Amniotic stem cell (primary cell): ENCODE data around the gene TEAD3.

ENCODE experiments used
- DNase-seq: peaks from one replicate; lab custom pipeline; 2025; lab: John Stamatoyannopoulos, UW

Gene TEAD3

DNA sequence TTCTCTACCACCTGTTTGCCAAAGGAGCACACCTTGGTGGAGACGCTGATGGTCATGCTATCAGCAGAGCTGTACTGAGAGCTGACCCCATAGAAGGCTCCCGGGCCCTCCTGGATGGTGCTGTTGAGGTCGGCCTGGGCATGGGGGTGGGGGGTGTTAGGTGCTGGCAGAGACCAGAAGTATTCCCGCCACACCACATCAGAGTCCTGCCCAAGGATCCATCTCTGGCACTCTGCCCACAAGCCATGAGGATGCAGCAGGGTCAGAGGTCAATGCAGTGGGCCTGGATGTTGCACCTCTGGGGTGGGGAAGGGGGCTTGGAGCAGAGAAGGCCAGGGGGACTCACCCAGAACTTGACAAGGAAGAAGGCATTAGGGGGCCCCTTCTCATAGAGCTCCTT, 21.3 kb downstream of the TEAD3 start:
- DNase-seq, result no peak

DNA sequence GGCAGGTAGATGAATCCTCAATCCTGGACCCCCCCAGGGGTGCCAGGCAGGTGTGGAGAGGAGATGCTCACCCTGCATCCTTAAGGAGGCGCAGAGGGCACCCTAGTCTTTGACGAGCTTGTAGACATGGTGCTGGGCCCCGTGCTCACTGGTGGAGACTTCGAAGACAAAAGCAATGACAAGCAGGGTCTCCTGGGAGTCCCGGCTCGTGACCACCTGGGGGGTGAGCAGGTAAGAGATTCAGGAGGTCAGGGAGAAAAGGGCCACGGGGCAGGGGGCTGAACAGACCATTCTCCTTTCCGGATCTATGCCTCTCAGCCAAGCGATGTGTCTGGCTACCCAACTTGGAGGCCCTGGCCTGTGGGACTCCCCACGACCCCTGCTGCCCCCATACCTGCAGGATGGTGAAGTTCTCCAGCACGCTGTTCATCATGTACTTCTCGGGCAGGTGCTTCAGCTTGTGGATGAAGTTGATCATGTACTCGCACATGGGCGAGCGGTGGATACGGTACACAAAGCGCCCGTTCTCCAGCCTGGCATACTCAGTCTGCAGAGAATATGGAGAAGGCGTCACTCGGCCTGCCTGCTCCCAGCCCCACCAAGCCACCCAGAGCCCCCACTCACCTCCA, 21.8 kb downstream of the TEAD3 start:
- no peak for DNase-seq

DNA sequence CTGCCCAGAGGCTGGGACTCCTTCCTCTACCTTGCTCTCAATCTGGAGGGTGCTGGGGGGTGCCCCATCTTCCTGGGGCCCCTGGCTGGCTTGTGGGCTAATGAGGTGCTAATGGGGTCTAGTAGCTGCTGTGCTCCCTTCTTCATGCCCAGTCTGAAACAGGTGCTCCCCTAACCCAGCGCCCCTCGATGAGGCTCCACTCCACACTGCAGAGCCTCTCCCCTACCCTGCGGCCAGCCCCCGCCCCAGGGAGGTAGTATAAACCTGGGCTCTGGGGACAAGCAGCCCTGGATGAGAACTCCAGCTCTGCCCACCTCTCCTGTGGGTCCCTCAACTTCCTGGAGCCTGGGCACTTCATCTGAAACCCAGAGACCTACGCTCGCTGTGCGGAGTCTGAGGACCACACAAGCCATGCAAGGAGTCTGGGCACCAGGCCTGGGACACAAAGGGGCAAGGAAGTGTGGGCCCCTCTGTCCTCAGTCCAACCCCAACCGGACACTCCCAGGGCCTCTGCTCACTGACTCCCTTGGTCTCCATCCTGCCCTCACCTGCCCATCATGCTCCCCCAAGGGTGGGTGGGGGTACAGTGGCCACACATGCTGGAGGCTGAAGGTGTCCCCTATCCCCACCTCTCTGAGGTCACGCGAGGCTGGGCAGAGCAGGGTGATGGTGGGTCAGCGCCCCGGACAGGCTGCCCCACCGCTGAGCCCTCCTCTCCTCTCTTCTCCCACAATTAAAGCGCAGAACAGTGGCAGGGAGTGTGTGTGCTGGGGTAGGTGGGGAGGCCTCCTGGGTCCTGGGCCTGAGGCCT, 22.5 kb downstream of the TEAD3 start:
- no peak for DNase-seq

DNA sequence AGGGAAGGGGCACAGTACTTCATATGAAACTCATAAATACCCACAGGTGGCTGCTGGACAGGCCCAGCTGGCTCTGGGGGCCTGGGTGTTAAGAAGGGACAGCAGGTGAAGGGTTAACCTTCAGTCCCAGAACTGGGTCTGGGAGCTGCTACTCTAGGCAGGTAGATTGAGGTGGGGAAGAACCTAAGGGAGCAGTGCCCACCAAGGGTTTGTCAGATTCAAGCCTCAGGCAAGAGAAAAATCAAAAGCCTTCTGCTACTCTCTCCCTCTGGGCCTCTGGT, 23.1 kb downstream of the TEAD3 start:
- no peak for DNase-seq

DNA sequence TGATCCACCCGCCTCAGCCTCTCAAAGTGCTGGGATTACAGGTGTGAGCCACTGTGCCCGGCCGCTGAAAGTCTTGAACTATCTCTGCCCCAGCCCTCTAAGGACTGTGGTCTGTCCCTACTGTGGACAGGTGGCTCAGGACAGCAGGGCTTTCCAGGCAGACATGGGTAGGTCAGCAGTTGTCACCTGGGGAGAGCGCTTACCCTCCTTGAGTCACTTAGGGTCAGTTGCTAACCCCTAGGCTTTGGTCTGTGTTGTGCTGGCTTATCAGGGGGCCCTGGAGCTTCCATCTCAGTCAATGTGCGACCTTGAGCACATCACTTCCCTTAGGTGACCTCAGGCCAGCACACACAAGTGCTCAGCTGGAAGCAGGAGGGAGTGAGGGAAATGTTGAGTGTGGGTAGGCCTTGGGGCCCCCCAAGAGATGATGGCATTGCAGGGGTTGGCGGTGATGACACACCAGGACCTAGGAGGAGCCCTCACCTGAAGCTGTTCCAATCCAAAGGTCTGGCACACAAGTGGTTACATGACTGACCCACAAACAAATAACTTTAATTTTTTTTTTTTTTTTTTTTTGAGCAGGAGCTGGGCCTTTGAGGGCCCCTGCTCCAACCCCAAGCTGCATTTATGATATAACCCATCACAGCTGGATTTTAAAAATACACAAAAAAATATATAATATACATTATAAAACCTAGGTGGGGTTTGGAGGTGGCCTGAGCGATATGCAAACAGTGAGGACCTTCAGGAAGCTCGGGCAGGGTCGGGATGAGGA, 23.6 kb downstream of the TEAD3 start:
- DNase-seq, result no peak

DNA sequence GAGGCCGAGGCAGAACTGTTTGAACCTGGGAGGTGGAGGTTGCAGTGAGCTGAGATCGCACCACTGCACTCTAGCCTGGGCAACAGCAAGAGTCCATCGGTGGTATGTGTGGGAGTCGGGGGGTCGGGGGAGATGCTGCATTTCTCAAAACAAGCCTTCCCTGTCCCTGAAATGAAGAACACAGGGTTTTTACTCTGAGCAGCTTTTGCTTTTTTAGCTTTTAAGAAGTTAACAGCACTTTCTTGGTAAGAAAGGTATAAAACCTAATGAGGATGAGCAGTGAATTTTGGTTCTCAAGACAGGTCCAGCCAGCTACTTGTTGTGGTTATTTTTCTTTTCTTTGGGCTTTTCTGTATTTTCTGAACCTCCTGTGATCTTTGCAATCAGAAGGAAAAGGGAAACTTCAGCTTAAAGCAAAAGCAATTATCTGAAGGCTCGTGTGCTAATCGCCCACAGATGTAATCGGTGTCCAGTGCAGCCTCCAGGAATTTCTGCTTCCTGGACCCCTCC, 25.0 kb downstream of the TEAD3 start:
- DNase-seq, result no peak

DNA sequence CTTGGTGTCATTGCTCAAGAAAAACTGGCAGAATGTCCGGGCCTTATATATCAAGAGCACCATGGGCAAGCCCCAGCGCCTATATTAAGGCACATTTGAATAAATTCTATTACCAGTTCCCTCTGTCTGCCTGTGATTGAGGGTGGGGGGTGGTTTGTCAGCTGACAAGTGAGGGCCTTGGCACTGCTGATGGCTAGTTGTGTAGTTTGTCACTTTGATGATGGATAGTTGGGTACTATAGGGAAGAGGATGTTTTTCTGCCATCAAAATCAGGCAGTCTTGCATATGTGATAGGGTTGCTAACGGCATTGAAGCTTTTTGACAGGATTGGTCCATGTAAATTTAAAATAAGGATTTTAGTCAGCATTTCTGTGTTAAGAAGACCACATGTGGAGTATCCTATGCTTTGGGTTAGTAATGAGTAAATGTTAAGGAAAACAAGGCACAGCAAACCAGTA, 26.2 kb downstream of the TEAD3 start:
- DNase-seq, result no peak

DNA sequence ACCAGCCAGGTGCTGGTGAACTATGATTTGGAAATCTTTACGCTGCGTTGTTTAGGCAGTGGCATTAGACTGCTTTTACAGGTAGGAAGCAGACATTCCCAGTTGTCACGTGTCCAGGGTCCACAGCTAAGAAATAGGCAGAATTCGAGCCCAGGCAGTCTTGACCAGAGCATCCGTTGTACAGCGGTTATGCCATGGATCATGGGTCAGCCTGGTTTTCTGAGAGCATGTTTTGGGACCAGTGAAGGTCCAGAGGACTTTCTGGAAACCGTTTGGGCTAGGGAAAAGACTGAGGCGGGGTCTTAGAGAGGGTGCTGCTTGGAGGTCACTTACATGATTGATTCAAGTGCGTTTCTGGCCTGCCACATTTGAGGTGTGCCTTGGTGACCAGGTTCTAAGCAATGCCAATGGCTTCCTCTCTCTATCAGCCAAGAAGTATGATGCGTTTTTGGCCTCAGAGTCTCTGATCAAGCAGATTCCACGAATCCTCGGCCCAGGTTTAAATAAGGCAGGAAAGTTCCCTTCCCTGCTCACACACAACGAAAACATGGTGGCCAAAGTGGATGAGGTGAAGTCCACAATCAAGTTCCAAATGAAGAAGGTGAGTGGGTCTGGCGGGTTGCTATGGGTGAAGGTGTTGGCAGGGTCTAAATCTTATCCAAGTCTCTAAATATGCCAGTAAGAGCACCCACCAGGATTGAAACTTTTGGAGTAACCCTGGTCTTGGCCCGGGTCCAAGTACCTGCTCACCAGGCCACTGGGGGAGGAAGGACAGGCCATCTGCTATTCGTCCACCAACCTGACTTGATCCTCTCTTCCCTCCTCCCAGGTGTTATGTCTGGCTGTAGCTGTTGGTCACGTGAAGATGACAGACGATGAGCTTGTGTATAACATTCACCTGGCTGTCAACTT, 26.9 kb downstream of the TEAD3 start:
- no peak for DNase-seq

DNA sequence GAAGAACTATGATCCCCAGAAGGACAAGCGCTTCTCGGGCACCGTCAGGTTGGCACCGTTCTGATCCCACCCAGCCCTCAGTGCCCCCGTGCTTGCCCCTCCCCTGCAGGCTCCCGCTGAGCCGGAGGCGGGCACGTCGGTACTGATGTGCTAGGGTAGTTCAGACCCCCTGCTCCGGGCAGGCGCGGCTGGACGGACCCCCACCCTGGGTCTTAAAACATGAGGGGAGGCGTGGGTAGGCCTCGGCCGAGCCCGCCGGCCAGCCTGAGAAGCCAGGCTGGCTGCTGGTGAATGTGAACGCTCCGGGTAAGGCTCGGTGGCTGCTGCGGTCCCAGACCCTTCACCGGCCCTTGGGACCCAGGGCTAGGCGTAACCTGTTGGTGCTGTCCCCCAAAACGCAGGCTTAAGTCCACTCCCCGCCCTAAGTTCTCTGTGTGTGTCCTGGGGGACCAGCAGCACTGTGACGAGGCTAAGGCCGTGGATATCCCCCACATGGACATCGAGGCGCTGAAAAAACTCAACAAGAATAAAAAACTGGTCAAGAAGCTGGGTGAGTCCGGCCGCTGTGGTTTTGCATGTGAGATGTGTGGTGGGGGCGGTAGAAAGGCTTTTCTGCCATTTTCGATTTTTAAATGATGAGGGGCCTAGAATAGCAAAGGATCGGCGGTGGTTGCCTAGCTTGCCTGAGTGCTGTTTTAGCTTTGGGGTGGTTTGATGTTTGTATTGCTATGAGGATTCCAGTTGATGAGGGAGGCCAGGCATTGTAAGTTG, 27.7 kb downstream of the TEAD3 start:
- no peak for DNase-seq

DNA sequence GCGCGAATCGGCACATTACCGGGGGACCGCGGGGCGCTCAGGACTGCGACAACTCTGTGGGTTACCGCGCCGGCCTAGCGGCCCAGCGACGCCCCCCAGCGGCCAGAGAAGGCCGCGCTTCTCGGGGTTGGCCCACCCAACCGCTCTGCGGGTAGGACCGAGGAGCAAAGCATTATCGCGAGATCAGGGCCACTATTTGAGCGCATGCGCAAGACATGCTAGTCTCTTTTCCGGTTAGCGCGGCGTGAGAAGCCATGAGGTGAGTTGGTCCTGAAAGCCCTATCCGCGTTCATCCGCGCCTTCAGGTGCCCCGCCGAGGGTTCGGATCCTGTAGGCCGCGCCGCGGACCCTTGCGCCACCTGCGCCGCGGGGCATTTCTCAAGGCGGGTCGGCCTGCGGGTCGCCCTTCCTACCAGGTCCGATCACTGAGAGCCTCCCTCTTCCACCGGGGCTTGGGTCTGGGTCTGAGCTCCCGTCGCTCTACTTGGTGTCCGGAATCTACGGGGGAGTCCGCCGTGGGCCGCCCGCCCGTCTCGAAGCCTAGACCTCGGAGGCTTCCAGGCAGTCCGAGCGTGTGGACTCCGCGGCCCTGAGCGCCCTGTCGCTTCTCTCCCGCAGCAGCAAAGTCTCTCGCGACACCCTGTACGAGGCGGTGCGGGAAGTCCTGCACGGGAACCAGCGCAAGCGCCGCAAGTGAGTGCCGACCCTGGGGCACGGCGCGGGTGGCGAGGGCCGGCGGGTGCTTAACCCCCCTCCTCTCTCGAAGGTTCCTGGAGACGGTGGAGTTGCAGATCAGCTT, 28.5 kb downstream of the TEAD3 start, which contains the start of gene RPL10A:
Gene RPL10A, plus strand, starts transcription at position 221 of the 799 bp plus-strand sequence. Its CDS starts 34 bp downstream, at position 255.
- peak; percentile 90 for DNase-seq

DNA sequence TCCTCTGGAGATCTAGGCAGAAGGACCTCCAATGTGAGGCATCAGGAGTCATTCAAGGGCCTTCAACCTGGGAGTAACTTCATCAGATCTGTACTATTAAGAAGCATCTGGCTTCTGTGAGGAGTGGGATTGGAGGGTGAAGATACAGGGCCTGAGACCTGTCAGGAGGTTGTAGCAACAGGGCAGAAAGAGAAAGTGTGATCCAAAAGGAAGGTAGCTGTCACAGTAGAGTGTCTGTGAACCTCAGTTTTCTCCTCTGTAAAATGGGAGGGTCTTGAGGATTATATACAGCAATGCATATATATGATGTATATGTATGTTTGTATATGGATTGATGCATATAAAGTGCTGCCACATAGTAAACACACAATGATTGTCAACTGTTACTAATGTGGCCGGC, 31.2 kb downstream of the TEAD3 start:
- no peak for DNase-seq

DNA sequence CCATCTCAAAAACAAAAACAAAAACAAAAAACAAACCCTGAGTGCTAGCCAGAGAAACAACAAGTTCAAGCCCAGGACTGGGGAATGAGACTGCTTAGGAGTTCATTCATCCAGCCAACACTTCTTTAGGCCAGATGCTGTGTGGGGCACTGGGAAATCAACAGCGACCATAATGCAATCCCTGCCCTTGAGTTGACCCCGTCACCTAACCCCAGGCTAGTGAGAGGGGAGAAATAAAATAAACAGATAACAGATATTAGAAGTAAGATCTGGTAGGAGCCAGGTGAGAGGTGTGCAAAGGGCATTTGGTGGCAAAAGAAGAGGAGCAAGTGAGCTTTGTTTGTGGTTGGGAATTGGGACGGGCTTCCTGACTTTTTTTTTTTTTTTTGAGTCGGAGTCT, 33.6 kb downstream of the TEAD3 start:
- no peak for DNase-seq

DNA sequence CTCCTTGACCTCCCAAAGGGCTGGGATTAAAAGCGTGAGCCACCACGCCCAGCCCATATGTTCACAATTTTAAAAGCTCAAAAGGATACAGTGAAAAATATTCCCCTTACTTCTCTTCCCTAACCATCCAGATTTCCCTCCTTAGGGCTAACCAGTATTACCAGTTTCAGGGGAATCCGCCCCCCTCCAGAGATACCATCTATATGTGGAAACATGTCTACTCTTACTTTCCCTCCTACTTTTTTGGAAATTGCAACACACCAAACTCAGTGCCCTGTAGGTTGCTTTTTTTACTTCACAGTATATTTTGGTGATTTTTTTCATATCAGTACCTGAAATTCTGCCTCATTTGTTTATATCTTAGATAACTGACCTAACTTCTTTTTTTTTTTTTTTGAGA, 35.6 kb downstream of the TEAD3 start:
- DNase-seq, result no peak

DNA sequence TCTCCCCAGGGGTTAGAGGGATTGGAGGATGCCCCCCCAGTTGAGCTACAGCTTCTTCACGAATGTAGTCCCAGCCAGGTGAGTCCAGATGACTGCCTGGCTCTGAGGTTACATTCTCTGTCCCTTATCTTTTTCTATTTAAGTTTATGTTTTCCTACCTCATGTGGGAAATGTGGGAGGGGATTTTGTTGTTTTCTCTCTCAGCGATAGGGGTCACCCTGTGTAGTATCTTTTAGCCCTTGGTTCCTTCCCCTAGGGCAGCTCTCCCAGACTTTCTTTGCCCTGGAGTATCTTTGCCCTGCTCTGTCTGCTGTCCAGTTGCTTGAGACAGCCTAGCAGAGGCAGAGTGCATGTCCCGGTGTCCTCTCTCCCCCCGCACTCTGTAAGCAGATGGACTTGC, 39.0 kb downstream of the TEAD3 start:
- no peak for DNase-seq

DNA sequence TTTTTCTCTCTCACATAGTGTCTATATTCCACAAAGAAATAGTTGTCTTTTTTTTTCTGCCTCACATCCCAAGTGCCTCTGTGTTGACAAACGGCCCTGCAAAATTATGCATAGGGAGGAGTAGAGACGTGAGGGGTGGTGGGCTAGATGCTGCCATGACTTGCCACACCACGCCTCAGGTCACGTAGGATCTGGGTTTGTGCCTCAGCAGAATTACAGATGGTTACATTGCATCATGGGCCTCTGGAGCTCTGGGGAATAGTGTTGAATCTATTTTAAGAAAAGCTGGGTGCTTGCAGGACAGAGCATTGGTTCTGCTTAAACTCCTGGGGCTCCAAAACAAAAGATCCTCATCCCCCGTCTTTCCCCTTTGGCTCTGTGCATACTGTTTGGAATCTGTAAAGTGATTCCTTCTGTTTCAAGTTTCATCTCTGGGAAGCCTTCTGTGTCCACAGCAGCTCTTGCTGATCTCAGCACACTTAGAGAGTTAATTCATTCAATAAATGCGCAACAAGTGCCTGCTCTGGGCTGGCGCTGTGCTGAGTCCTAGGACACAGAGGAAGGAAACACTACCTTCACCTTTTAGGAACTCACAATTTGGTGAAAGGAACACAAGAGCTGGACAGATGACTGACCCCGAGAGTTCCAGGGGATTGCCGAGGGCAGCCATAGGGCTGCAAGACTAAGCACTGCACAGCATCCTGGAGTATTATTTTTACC, 42.3 kb downstream of the TEAD3 start:
- no peak for DNase-seq

DNA sequence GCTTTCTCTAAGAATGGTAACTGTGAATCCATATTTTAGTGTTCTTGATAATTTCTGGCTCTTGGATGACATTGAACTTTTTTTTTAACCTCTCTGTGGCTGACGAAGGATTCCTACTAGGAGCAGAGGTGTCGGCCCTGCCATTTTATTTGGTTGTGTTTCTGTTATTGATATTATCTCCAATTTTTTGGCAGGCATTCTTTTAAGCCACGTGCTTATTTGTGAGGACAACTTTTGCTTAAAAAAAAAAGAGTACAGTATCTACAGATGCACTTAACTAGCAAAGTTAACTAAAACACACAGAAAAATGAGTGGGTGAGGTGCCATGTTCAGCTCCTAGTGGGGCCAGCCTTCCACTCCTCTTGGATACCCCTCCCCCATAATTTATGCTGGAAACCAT, 43.6 kb downstream of the TEAD3 start:
- no peak for DNase-seq

DNA sequence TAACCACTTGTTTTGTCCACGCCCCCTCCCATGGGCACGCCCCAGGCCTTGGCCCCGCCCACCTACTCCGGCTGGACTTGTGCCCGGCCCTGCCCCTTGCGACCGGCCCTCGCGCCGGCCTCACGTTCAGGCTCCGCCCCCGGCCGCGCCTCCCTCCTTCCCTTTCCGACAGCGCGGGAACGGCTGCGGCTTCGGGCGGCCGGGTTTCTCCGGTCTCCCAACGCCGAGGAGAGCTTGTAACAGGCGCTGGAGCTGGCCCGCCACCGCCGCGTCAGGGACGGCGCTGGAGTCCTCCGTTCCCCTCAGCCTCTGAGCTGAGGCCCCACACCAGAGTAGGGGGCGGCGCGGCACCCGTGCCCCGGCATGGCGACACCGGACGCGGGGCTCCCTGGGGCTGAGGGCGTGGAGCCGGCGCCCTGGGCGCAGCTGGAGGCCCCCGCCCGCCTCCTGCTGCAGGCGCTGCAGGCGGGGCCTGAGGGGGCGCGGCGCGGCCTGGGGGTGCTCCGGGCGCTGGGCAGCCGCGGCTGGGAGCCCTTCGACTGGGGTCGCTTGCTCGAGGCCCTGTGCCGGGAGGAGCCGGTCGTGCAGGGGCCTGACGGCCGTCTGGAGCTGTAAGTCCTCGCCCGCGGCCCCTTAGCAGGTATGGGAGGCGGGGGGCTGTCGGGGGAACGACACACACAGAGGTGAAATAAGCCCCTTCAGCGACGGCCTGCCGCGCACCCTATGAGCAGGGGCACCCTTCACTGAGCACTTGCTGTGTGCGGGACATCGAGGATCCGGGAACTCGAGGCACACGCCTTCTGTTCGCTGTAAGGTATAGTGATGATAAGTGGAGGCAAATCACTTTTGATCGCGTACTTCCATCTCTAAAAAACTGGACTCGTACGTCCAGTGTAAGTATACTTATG, 44.4 kb downstream of the TEAD3 start, which contains the start of gene FANCE:
Gene FANCE, plus strand, starts transcription at position 156 of the 908 bp plus-strand sequence. Its CDS starts 208 bp downstream, at position 364.
- peak; percentile 89 for DNase-seq
